Measurements from ENCODE around the gene FOXE1.

GRCh38 chr9:97860451-97861147 is 7.6 kb downstream of the FOXE1 start:
- TF ChIP-seq CTCF (conservative IDR thresholded peaks at IDR 0.05) (no peak), ZFX (IDR thresholded peaks at IDR 0.05) (no peak)

Measured in C4-2B (cell line).